NCI-H446 (cell line): ENCODE measurements around the gene SLC6A20.
A peak's percentile ranks its signal among the peaks of the same experiment; 100 is the strongest.

Experiments used
- DNase-seq, 2 experiments: peaks; one replicate each; lab custom pipeline; 2025; lab: John Stamatoyannopoulos, UW

Gene SLC6A20

DNA sequence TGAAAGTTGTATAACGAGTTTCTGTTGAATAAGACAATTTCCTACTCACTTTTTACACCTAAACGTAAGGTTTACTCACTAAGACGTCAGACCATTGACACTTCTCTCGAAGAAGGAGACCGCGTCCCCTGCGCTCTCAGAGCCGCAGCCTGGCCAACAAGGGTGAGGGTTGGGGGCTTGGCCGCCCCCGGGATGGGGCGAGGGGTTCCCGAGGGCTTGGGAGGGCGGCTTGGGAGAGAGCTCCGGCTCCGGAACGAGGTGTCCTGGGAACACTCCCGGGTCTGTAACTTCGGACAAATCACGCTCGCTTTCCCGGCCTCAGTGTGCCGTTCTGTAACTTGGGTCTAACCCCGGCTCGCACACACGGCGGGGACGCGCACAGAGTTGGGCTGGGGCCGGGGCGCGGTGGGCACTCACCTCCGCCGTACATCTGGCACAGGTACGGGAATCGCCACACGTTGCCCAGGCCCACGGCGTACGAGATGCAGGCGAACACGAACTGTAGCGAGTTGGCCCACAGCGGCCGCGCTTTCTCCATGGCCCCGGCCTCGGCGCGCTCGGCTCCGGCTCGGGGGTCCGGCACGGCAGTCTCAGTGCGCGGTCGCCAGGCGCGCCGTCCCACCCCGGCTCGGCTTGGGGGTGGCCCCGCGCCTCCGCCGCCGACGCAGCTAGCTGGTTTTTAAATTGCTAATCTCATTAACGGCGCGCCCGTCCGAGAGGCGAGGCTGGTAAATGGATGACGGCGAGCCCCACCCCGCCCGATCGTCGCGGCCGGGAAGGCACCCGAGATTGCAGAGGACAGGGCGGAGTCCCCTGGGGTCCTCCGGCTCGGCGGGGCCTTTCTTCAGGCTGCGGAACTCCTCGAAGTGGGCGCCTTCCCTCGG lies at the start of gene SLC6A20:
TSS of gene SLC6A20 (minus strand) at position 655 of the 884 bp plus-strand sequence. CDS start at position 538, 117 bp downstream.
- no peak for DNase-seq

GRCh38 chr3:45844616-45845015 lies 48.3 kb upstream of the SLC6A20 start:
- DNase-seq = no peak

DNA sequence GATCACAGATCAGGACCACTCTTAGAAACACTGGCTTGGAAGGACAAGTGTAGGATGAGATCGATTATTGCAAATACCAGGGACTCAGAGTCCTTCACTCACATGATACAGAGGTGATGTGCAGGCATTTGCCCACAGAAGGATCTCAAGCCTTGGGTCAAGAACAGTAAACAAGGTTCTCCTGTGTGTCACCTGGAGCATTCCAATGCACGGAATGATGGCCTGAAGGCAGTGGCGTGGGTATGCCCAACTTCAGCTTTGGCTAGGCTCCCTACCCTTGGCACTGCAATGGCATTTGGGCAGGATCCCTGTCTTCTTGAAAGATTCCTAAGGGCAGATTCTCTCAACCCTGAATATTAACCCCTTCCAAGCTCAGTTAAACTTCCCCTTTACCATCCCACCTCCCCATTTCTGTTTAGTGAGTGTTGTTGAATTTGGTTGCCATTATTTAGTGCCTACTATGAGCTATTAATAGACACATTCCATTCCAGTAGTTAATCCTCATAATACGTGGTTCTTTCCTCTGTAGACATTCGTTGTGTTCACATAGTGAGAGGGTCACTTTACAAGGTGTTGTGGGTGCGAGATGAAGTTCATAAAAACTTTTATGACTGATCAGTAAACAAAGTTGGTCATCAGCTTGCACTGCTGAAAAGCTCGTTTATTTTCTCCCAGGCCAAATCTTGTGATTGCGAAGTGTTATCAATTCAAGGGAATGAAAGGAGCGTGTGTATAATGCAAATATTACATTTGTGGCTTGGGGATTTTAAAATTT lies 46.7 kb upstream of the SLC6A20 start:
- no peak for DNase-seq

DNA sequence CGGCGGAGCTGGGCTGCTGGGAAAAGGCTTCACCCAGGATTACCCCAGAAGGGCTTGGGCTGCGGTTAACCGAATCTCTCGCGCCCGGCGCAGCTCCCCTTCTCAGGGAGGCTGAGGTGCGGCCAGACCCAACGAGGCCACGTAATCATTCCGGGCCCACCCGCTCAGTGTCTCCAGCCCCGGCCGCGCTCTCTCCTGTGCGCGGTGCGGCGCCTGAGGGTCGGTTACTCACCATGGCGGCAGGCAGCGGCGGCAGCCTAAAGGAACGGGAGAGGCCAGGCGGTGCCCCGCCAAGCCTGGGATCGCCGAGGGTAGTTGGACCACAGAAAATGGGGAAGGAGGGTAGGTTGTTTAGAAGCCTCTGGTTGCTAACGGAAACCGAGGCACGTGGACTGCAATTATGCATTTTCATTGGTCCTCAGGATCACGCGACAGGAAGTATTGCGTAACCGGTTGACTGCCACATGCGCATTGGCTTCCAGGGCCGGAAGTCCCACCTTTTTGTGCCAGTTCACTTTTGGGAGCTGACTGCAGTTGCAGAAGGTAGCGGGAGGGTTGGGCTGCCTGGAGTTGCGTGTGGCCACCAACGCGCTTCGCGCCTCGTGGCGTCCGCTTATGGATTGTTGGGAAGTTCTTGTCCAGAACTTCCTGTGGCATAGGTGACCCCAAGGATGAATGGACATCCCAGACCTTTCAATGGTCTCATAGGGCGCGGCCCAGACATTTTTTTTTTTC lies 45.6 kb upstream of the SLC6A20 start, which contains the start of gene LZTFL1:
TSS of gene LZTFL1 (minus strand) at position 363 of the 735 bp plus-strand sequence. CDS start at position 235, 128 bp downstream.
- DNase-seq = peak; percentile 70 to 90

DNA sequence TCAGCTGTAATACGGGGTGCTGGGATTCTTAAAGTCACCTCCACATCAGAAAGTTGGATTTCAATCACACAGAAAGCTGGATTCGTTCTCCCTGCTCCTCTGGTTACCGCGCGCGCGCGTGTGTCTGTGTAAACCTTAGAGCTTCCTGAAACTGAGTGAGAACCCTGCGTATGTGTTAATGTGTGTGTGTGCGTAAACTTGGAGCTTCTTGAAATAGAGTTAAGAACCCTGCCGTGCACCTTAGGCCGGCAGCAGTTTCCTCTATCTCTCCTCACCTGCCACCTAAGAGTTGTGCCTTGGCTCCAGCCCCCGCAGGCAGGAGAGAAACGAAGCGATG lies 45.1 kb upstream of the SLC6A20 start:
- DNase-seq = no peak

DNA sequence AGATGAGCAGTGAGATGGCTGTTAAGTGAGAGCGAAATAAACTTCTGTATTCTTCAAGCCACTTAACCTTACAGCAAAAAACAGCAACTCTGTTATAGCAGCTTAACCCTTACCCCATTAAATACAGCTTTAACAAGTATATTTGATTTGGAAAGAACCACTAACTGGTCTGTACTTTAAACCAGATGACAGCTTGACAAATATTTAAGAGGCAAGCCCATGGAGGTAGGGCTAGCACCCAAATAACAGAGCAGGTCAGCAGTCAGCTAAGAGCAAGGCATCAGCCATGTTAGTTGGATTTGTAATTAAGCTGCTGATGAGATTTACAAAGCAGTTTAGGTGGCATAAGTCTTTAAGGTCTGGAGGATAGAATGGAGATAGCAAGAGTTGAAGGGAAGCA lies 42.1 kb upstream of the SLC6A20 start:
- no peak for DNase-seq

DNA sequence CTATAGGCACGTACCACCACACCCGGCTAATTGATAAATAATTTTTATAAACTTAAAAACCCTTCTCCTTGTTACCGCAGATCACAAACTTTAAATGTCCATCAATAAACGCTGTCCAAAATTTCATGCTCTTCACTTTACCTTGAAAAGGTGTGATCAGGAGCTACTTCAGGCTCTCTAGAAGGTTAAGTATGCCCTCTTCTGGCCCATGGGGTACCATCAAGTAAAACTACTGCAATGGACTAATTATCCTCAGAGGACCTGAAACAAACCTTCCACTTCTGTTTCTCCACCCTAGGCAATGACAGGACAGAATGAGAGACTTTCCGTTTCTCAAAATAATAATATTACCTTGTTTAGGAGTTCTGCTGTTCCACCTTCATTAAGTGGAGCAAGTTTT lies 36.4 kb upstream of the SLC6A20 start:
- no peak for DNase-seq

DNA sequence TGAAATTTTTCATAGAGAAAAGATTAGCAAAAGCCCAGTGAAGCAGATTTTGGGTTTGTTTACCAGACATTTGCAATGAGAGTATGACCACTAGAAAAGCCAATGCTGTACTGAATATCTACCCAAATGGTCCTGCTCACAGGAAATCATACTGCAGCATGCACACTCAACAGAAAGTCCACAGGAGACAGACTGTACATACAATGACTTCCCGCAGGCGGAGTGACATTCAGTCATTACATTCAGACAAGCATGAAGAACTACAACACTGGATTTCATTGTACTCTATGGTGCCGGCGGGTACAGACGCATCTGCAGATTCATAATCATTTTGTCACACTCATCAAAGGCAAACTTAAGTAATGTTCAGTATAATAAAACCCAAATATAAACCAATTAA lies 33.8 kb upstream of the SLC6A20 start:
- no peak for DNase-seq

- no peak for DNase-seq
Measured at GRCh38 chr3:45826908-45827307, 30.6 kb upstream of the SLC6A20 start.

DNA sequence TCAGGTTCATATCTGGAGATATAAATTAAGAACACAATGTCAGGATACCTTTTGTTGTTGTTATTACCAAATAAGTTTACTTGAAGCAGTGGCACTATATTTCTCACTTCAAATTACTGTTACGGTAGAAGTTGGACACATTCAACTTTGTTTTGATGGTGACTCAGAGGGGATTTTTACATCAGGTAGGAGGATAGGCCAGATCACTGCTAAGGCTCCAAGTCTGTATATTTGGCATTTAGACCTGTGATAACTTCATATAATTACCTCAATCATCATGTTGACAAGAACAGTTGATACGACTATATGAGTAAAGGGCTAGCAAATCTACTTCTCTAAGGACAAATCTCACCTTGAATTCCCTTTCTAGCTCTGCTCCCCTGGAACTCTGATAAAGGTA lies 30.0 kb upstream of the SLC6A20 start:
- DNase-seq = no peak

DNA sequence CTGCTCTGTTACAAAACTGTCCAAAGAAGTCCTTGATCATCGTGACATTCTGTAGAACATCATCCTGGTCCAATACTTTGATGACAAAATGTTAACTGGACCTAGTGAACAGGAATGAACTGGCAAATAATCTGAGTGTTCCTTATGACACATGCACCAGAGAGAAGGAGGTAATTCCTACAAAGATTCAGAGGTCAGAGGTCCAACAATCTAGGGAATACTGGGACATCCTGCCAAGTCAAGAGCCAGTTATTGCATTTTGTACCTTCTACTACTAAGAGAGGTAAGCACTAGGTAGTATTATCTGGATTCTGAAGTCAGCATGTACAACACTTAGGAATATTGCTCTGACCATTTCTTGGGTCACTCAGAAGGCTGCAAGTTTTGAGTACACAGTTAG lies 24.8 kb upstream of the SLC6A20 start:
- no peak for DNase-seq

- no peak for DNase-seq
Measured at GRCh38 chr3:45819543-45819942, 23.2 kb upstream of the SLC6A20 start.

DNA sequence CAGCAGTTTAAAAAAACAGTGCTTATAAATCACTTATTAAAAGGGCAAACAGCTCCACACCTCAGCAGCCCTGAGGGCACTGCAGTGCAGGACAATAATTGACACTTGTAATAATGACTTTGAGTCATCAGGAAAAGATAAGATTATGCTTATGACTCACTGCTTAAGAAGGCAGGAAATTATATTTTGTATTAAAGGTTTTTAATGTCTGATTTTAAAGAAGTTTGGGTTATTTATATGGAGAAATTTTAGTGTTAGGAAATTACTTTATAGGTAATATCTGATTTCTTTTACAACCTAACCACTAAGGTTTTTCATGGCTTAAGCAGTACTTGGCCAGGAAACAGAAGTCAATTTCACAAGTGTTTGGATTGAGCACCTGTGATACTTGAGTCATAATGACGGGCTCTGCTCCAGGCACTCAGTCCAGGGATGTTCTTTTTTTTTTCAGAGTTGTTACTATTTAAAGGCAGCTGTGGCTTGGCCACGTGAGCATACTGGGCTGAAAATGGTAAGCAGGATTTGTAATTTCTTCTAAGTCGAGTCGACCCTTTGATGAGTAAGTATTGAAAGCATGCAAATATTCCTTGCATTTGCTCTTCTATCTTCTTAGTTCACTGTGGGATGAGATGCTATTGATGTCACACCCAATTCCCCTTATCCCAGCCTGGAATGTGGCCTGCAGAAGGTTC lies 21.6 kb upstream of the SLC6A20 start:
- DNase-seq = no peak

GRCh38 chr3:45816544-45816943 lies 20.2 kb upstream of the SLC6A20 start:
- DNase-seq = no peak

DNA sequence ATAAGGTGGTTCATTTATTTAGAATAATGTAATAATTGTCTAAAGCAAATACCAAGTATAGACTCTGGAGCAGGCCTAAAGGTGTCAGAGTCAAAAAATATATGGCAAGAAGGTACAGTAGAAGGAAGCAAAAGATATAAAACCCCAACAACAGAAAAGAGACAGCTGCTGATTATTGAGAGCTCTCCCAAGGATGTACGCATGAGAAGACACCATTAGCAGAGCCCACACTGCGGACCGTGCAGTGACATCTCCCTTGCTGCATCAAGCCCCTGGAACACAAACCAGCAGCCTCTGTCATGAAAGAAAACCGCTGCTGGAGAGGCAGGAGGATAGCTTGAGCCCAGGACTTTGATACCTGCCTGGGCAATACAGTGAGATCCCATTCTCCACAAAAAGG lies 18.0 kb upstream of the SLC6A20 start:
- no peak for DNase-seq

GRCh38 chr3:45807681-45808540 lies 11.6 kb upstream of the SLC6A20 start:
- DNase-seq = no peak

DNA sequence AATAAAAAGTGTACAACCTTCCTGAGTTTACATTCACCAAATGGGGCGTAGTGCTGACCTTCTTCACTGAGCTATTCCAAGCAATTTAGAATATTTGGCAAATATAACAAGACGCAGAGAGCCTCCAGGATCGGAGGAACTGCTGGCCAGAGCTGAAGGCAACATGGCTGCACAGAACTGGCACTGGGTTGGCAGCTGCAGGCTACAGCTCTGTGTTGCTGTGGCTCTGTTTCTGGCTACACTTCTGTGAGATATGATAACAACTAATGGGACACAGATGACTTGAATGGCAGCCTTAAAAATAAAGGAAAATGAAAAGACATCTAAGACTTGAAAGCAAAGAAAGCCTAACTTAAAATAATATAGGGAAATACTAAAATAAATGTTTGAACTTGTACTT lies 10.8 kb upstream of the SLC6A20 start:
- no peak for DNase-seq

DNA sequence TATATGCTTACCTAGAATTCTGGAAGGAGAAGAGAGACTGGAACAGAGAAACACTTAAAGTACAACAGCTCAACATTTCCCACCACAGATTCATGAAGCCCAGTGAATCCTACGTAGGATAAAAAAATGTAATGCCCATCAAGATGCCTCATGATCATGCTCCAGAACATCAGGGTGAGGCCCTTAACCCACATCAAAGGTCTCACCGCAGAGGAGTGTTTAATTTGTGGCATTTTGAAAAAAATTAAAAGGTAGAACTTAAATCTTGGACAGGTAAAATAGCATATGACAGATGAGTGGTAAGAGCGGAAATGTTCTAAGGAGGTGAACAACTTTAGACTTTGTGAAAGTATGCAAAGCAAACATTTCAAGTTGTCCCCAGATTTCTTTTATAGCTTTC lies 9.7 kb upstream of the SLC6A20 start:
- DNase-seq = no peak

GRCh38 chr3:45803252-45803935 lies 7.1 kb upstream of the SLC6A20 start:
- DNase-seq = no peak

- DNase-seq = no peak
Measured at GRCh38 chr3:45802146-45802545, 5.8 kb upstream of the SLC6A20 start.
